ENCODE results near the gene CLDN10.

GRCh38 chr13:95604556-95604915 lies 52.0 kb downstream of the CLDN10 start:
- TF ChIP-seq, protein P1, sequence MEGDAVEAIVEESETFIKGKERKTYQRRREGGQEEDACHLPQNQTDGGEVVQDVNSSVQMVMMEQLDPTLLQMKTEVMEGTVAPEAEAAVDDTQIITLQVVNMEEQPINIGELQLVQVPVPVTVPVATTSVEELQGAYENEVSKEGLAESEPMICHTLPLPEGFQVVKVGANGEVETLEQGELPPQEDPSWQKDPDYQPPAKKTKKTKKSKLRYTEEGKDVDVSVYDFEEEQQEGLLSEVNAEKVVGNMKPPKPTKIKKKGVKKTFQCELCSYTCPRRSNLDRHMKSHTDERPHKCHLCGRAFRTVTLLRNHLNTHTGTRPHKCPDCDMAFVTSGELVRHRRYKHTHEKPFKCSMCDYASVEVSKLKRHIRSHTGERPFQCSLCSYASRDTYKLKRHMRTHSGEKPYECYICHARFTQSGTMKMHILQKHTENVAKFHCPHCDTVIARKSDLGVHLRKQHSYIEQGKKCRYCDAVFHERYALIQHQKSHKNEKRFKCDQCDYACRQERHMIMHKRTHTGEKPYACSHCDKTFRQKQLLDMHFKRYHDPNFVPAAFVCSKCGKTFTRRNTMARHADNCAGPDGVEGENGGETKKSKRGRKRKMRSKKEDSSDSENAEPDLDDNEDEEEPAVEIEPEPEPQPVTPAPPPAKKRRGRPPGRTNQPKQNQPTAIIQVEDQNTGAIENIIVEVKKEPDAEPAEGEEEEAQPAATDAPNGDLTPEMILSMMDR (IDR thresholded peaks at IDR 0.05; ENCODE audit: low read depth, low read length), result no peak
- no peak for TF ChIP-seq EZH2phosphoT487 (IDR thresholded peaks at IDR 0.05; ENCODE audit: low read depth)

Data from OCI-LY3 (cell line).